Gastrocnemius medialis (tissue), 4 donors: Measurements from ENCODE around the gene SPACA6. TPM values are rescaled to one million over a fixed set of nuclear protein-coding genes. Genes with fewer than 3 reads are reported as not detected.
"Not testable (repeated sequence)": the region's sequence is repeated elsewhere in the genome, so short reads cannot be mapped to it uniquely, and the experiment has no call there.

Experiments
- ATAC-seq, 2 donors: fragments of 150-250 bp; one replicate each; pipeline ENCODE4 v1.9.1; 2016
- DNase-seq, 2 donors: peaks; one replicate each; pipeline ENCODE4 v3.0.0-alpha.2; 2019
- H3K27ac ChIP-seq, 4 donors: fragments of 200-600 bp; sonication (generic); 1 replicate in 1 of 4; 2 replicates in 3 of 4; pipeline ENCODE4 v1.5.1; 2016 to 2018; ENCODE audit warnings: mild to moderate bottlenecking in 2 of 4, moderate library complexity in 1 of 4
- H3K27me3 ChIP-seq, 3 donors: fragments of 200-600 bp; sonication (generic) in 2 of 3; 1 replicate in 1 of 3; 2 replicates in 2 of 3; pipeline versions ENCODE4 v1.5.1 to v1.6.0; 2016 to 2019; ENCODE audit warnings: mild to moderate bottlenecking in 1 of 3, moderate library complexity in 1 of 3
- H3K36me3 ChIP-seq, 2 donors: fragments of 200-600 bp; sonication (generic) in 1 of 2; one replicate each; pipeline ENCODE4 v1.5.1; 2017 to 2018
- H3K4me1 ChIP-seq, 2 donors: fragments of 200-600 bp; sonication (generic) in 1 of 2; one replicate each; pipeline ENCODE4 v1.5.1; 2016 to 2017; ENCODE audit warnings: mild to moderate bottlenecking in 2 of 2
- H3K4me3 ChIP-seq, 4 donors: fragments of 200-600 bp; sonication (generic) in 3 of 4; 1 replicate in 1 of 4; 2 replicates in 3 of 4; pipeline ENCODE4 v1.5.1; 2016 to 2019; ENCODE audit warnings: mild to moderate bottlenecking in 2 of 4
- H3K9me3 ChIP-seq, 3 donors: fragments of 200-600 bp; sonication (generic) in 2 of 3; 1 replicate in 1 of 3; 2 replicates in 2 of 3; pipeline ENCODE4 v1.5.1; 2016 to 2019
- CTCF ChIP-seq, 5 experiments: fragments of 450-650 bp in 3 of 5; fragments of 200-600 bp in 2 of 5; sonication (generic) in 2 of 5; IDR thresholded peaks in 4 of 5; conservative IDR thresholded peaks in 1 of 5; 1 replicate in 4 of 5; 2 replicates in 1 of 5; pipeline ENCODE4 v1.5.1; 2016 to 2019; ENCODE audit warnings: antibody characterized with exemption in 5 of 5, mild to moderate bottlenecking in 3 of 5, moderate library complexity in 3 of 5
- POLR2A ChIP-seq, 2 donors: fragments of 450-650 bp; IDR thresholded peaks; one replicate each; pipeline ENCODE4 v1.6.1; 2017; ENCODE audit warnings: antibody characterized with exemption in 2 of 2, mild to moderate bottlenecking in 2 of 2, moderate library complexity in 2 of 2
- in situ Hi-C, 4 donors: fragments of 200-750 bp; cut with MboI; loops; one replicate each; pipeline versions ENCODE4 v1.15.0 to v1.8.0; 2017; ENCODE audit warnings: low sequenced_read_pairs in 4 of 4
- intact Hi-C: fragments of 100-400 bp; cut with DNase I; formaldehyde crosslinking; loops from one replicate; pipeline ENCODE4 v1.15.1; 2023; ENCODE audit warnings: low total_unique reads
- total RNA-seq, 4 donors: library from RNA; depleted of rRNA; stranded (reverse); fragments of >200 nt; gene quantifications; one replicate each; pipeline versions ENCODE4 v1.1.0 to v1.2.3, GENCODE V29; 2016

Gene SPACA6
- total RNA-seq, 4 donors from 2014 or later, result 0.64 to 0.94 (median 0.71) TPM; not detected in 1

- DNase-seq, in situ Hi-C loops, intact Hi-C loops, H3K27me3 ChIP-seq, H3K4me1 ChIP-seq, H3K4me3 ChIP-seq, H3K36me3 ChIP-seq, ATAC-seq, H3K27ac ChIP-seq, H3K9me3 ChIP-seq: not testable (repeated sequence)
- TF ChIP-seq CTCF (IDR thresholded peaks at IDR 0.05 in 4 of 5, conservative IDR thresholded peaks at IDR 0.05 in 1 of 5), result peak in 1 of 5 experiments; percentile 20
Measured at GRCh38 chr19:51675911-51676565, 17.1 kb upstream of the SPACA6 start.

GRCh38 chr19:51676566-51677083 is 16.5 kb upstream of the SPACA6 start:
- in situ Hi-C loops (no loop called here), intact Hi-C loops (no loop called here)
- H3K4me3 ChIP-seq, result no peak overlapping the region
- H3K9me3 ChIP-seq, result no peaks in the 10 kb centered on the region
- H3K4me1 ChIP-seq, result no peaks in the 10 kb centered on the region
- no peaks in the 10 kb centered on the region for H3K27me3 ChIP-seq
- no peak overlapping the region for H3K27ac ChIP-seq
- no peaks in the 10 kb centered on the region for H3K36me3 ChIP-seq
- DNase-seq (no peak), ATAC-seq (no peak)
- TF ChIP-seq CTCF (IDR thresholded peaks at IDR 0.05 in 4 of 5, conservative IDR thresholded peaks at IDR 0.05 in 1 of 5) (no peak), POLR2A (IDR thresholded peaks at IDR 0.05) (no peak)

- no peaks in the 10 kb centered on the region for H3K9me3 ChIP-seq
- in situ Hi-C loops, result no loop called here
- H3K4me3 ChIP-seq, result no peak overlapping the region
- DNase-seq (no peak), ATAC-seq (no peak)
- H3K36me3 ChIP-seq, result no peaks in the 10 kb centered on the region
- no peak for TF ChIP-seq CTCF (IDR thresholded peaks at IDR 0.05 in 4 of 5, conservative IDR thresholded peaks at IDR 0.05 in 1 of 5)
- TF ChIP-seq POLR2A (IDR thresholded peaks at IDR 0.05), result no peak
- H3K4me1 ChIP-seq, result no peaks in the 10 kb centered on the region
- intact Hi-C loops, result loop anchor here (10.0 kb wide), 1 partner anchor 316 kb away; the partner anchor contains the start of genes CLDND2 and ETFB
- no peak overlapping the region for H3K27ac ChIP-seq
- H3K27me3 ChIP-seq, result no peaks in the 10 kb centered on the region
Measured at GRCh38 chr19:51680474-51680873, 12.7 kb upstream of the SPACA6 start.

- no peaks in the 10 kb centered on the region for H3K36me3 ChIP-seq
Measured at GRCh38 chr19:51681286-51681941, 11.7 kb upstream of the SPACA6 start.

More at GRCh38 chr19:51681286-51681941, 11.7 kb upstream of the SPACA6 start:
- in situ Hi-C loops (no loop called here), intact Hi-C loops (loop anchor here (10.0 kb wide), 1 partner anchor 317 kb away; the partner anchor contains the start of genes CLDND2 and ETFB)
- no peak overlapping the region for H3K4me3 ChIP-seq
- H3K27me3 ChIP-seq, result no peaks in the 10 kb centered on the region
- H3K4me1 ChIP-seq, result no peaks in the 10 kb centered on the region
- H3K9me3 ChIP-seq, result no peaks in the 10 kb centered on the region
- H3K27ac ChIP-seq, result no peak overlapping the region
- no peak for TF ChIP-seq CTCF (IDR thresholded peaks at IDR 0.05 in 4 of 5, conservative IDR thresholded peaks at IDR 0.05 in 1 of 5)
- no peak for TF ChIP-seq POLR2A (IDR thresholded peaks at IDR 0.05)
- DNase-seq (no peak), ATAC-seq (no peak)
